Measurements from ENCODE around the gene LPO.
A peak's percentile ranks its signal among the peaks of the same experiment; 100 is the strongest.

LPO gene

DNA sequence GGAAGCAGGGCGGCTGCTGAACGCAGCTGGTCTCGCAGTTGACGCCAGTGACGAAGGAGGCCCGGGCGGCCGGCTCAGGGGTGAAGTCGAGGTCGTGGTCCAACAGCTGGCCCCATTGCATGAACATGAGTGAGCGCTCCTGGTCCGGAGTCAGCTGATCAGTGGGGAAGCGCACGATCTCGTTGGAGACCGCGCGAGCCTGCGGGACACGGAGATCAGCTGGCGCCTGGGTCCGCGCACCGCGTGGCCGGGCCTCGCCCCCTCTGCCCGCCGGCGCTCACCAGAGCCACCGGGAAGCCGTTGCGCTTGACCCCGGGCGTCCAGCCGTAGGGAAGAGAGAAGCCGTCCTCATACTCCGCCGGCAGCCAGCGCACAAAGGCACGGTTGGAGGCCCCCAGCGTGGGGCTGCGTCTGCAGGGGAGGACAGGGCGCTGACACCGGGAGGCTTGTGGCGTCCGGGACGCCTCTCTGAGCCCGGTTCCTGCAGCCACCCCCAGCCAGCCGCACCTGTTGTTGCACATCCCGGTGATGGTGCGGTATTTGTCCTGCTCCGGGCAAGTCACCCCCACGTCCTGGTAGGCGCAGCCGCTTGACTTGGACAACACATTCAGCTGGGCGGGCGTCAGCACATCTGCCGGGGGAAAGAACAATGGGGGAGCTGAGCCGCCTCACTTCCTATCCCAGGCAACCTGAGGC lies 40.8 kb downstream of the LPO start:
- no peak for TF ChIP-seq EZH2 (IDR thresholded peaks at IDR 0.05)
- TF ChIP-seq POLR2AphosphoS5 (IDR thresholded peaks at IDR 0.05; ENCODE audit: borderline replicate concordance, low read depth, low read length) = no peak
- TF ChIP-seq FOXP2 (optimal IDR thresholded peaks at IDR 0.05; ENCODE audit: control extremely low read depth, extremely low read length, insufficient read depth) = no peak
- no peak for DNase-seq (ENCODE audit: low read depth, low spot score)
- Histone ChIP-seq H3K9me3 (ENCODE audit: low read depth, low read length) (no peaks in the 10 kb centered on the region), H3K36me3 (ENCODE audit: insufficient read depth, low read length) (no peaks in the 10 kb centered on the region), H3K27ac (no peak overlapping the region), H3K9ac (ENCODE audit: insufficient read length) (no peak overlapping the region), H3K4me3 (no peak overlapping the region)

DNA sequence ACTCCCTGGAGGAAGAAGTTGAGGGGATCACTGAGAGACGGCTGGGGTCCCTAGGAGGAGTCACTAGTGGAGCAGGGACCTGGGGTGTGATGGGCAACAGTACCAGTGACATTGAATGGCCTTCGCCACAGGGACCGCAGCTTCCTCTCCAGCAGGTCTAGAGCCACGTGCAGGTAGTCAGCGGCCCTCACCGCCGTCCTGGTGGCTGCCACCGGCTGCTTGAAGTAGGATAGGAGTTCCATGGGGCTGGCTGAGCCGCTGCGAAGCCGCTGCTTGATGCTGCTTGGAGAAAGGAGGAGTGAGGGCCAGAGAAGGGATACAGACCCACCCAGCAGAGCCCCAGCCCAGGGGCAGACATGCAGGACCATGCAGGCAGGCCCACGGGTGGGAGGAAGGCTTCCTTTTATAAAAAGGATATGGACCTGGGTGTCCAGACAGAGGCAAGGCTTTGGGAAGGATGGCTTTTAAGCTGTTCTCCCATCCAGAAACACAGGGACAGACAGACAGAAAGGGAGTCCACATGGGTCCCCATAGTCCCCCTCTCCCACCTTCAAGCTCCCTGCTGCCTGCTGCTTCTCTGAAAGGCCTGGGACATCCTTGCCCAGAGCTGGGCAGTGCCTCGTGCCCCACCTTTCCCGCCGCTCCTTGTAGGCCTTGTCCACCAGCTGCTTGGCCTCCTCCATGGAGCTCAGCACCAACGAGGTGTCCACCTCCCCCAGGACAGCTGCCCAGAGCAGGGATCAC lies 41.5 kb downstream of the LPO start:
- Histone ChIP-seq H3K27ac (no peak overlapping the region), H3K9me3 (ENCODE audit: low read depth, low read length) (no peaks in the 10 kb centered on the region), H3K4me3 (no peak overlapping the region)

DNA sequence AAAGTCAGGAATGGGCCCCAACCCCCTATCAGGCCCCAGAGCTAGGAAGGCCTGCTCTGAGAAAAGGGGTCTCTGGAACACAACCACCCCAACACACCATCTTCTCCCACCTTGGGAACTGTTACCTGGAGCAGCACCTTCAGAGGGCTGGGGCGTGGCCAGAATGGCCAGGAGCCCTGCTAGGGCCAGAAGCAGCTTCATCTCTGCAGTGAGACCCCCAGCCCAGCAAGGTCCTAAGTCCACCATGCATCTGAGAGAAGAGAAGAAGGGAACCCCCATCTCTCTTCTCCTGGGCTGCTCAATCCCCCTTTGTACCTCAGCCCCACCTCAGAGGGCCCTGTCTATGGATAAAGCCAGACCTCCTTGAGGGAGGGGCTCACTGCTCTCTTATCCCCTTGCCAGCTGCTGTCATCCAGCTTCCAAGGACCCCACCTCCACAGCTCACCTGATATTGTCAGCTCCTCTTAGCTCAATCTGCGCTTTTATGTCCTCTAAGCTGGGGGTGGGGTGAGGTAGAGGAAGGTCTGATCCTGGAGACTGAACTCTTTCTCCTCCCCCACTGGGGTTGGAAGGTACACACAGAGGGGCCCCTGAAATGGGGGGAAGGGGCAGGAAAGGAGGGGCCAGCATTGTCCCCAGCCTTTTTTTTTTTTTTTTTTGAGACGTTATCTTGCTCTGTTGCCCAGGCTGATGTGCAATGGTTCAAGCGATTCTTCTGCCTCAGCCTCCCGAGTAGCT lies 42.3 kb downstream of the LPO start, which contains the start of gene MPO:
MPO (minus strand) TSS at position 456 of the 738 bp plus-strand sequence; CDS start at position 279, 177 bp downstream.
- Histone ChIP-seq H3K9ac (ENCODE audit: insufficient read length) (no peak within 1 kb of the TSS), H3K27ac (no peak within 1 kb of the TSS), H3K36me3 (ENCODE audit: insufficient read depth, low read length) (no peaks in the 10 kb centered on the region), H3K9me3 (ENCODE audit: low read depth, low read length) (no peaks in the 10 kb centered on the region), H3K4me3 (no peak within 1 kb of the TSS)
- no peak for TF ChIP-seq FOXP2 (optimal IDR thresholded peaks at IDR 0.05; ENCODE audit: control extremely low read depth, extremely low read length, insufficient read depth)
- no peak for TF ChIP-seq POLR2AphosphoS5 (IDR thresholded peaks at IDR 0.05; ENCODE audit: borderline replicate concordance, low read depth, low read length)
- no peak for TF ChIP-seq EZH2 (IDR thresholded peaks at IDR 0.05)
- DNase-seq (ENCODE audit: low read depth, low spot score) = no peak

More for the DNA sequence above, 41.5 kb downstream of the LPO start:
- Histone ChIP-seq H3K36me3 (ENCODE audit: insufficient read depth, low read length) (no peaks in the 10 kb centered on the region), H3K9ac (ENCODE audit: insufficient read length) (no peak overlapping the region)
- no peak for DNase-seq (ENCODE audit: low read depth, low spot score)
- TF ChIP-seq EZH2 (IDR thresholded peaks at IDR 0.05) (no peak), POLR2AphosphoS5 (IDR thresholded peaks at IDR 0.05; ENCODE audit: borderline replicate concordance, low read depth, low read length) (no peak), FOXP2 (optimal IDR thresholded peaks at IDR 0.05; ENCODE audit: control extremely low read depth, extremely low read length, insufficient read depth) (no peak)

DNA sequence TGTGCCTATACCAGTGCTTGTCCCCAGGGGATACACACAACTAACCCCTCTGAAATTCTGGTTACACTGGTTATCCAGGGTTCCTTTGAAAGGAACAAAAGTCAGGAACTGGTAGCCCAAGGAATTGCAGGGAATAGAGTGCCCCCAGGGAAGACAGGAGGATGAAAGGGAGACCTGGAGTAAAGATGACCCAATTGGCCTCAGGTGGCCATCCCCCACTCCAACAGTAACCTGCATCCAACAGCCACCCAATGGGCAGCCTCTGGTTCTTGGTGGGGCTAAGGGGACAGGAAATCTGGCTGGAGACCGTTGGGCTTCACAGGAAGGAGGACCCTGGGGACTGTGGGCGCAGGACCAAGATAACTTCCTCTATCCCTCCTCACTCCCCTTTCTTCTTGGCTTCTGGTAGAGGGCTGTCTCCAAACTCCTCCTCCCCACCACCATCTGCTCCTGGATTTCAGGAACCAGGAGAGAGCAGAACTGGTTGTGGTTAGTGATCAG lies 43.2 kb downstream of the LPO start:
- no peak for DNase-seq (ENCODE audit: low read depth, low spot score)

DNA sequence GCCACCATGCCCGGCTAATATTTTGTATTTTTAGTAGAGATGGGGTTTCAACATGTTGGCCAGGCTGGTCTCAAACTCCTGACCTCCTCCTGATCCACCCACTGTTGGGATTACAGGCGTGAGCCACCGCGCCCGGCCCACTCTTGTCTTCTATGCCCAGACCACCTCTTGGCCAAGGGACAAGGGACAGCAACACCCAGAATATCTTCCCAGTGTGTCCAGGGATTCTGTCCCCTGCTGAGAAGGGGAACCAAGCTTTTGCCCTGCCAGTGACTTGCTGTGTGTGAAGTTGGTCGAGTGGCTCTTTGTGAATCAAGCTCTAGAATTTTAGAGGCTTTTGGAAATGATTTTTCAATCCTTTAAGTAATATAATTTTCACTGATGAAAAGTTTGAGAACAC lies 44.1 kb downstream of the LPO start:
- H3K9me3 ChIP-seq (ENCODE audit: low read depth, low read length) = no peaks in the 10 kb centered on the region
- no peak overlapping the region for H3K4me3 ChIP-seq
- H3K27ac ChIP-seq = no peak overlapping the region
- no peak overlapping the region for H3K9ac ChIP-seq (ENCODE audit: insufficient read length)
- TF ChIP-seq EZH2 (IDR thresholded peaks at IDR 0.05) (no peak), POLR2AphosphoS5 (IDR thresholded peaks at IDR 0.05; ENCODE audit: borderline replicate concordance, low read depth, low read length) (no peak)
- DNase-seq (ENCODE audit: low read depth, low spot score) = no peak
- no peaks in the 10 kb centered on the region for H3K36me3 ChIP-seq (ENCODE audit: insufficient read depth, low read length)

More for the DNA sequence above, 43.2 kb downstream of the LPO start:
- Histone ChIP-seq H3K4me3 (no peak overlapping the region), H3K9me3 (ENCODE audit: low read depth, low read length) (no peaks in the 10 kb centered on the region), H3K36me3 (ENCODE audit: insufficient read depth, low read length) (no peaks in the 10 kb centered on the region), H3K27ac (no peak overlapping the region), H3K9ac (ENCODE audit: insufficient read length) (no peak overlapping the region)
- TF ChIP-seq FOXP2 (optimal IDR thresholded peaks at IDR 0.05; ENCODE audit: control extremely low read depth, extremely low read length, insufficient read depth) (no peak), POLR2AphosphoS5 (IDR thresholded peaks at IDR 0.05; ENCODE audit: borderline replicate concordance, low read depth, low read length) (no peak), EZH2 (IDR thresholded peaks at IDR 0.05) (no peak)

DNA sequence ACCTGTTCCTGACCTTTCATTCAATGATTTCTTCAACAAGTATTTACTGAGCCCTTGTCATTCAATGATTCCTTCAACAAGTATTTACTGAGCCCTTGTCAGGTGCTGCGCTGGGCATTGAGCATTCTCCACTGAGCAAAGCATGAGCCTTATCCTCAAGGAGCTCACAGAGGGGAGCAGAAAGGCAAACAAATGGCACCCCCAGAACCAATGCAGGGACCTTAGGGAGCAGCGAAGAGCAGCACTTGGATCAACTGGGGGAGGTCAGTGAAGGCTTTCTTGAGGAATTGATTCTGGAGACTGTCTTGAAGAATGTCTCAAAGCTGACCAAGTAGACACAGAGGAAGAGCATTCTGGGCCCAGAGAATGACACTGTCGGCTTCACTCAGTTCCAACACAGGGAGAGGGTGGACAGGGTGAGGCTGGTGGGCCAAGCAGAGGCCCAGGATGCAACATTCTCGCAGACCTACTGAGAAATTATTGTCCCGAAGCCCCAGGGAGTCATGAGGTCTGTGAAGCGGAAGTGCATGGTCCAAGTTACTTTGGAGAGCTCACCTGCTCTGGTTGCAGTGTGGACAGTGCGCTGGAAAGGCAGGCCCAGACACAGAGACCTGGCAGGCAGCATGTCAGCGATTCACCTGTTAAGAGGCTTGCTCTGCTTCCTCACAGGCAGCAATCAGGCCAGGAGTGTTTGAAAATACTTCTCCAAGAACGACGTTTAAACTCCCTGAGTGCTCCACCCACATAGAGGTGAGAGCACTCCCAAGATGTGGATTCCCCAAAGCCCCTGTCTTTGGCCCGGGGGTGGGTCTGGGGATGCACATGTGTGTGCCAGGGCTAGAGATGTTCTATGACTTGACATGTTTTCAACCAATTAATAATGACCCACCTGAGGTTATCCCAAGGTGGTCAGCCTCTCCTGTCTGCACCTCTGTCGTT lies 45.6 kb downstream of the LPO start:
- no peak overlapping the region for H3K4me3 ChIP-seq
- DNase-seq (ENCODE audit: low read depth, low spot score) = no peak
- H3K9ac ChIP-seq (ENCODE audit: insufficient read length) = no peak overlapping the region

DNA sequence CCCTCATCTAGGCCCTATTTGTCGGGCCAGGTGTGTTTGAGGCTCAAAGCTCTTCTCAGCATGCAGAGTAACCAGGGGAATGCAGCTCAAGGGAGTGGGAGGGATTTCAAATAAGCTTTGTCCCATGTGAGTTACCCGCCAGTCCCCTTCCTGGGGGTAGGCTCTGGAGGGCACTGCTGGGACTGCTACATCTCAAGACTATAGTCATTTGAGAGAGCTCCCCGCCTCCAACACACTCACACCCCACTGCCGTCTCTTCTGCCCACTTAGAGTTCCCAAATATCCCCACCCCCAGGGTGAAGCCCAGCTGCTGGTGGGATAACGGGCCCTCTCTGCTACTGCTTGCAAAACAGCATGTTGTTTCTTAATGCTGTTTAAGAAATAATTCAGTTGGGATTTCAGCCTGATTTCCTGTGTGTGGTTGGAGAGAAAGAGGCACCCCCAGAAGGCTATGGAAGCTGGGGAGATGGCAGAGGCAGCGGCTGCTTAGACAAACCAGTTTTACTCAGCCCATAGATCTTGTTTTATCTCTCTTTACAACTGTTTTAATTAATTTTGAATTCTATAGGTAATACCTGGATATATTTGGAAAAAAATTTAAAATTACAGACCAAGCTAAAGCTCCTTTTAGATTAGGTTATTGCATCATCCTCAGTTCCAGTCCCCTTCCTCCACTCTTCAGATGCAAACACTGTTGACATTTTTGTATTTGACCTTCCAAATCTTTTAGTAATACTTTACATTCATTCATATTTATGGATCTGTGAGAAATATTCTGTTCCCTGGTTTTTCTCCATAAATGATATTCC lies 46.4 kb downstream of the LPO start:
- H3K4me3 ChIP-seq = peak overlapping the region; percentile 44; the same call in 1 of the 2 replicates
- no peaks in the 10 kb centered on the region for H3K9me3 ChIP-seq (ENCODE audit: low read depth, low read length)
- no peak for TF ChIP-seq FOXP2 (optimal IDR thresholded peaks at IDR 0.05; ENCODE audit: control extremely low read depth, extremely low read length, insufficient read depth)
- no peak for TF ChIP-seq EZH2 (IDR thresholded peaks at IDR 0.05)
- no peak for TF ChIP-seq POLR2AphosphoS5 (IDR thresholded peaks at IDR 0.05; ENCODE audit: borderline replicate concordance, low read depth, low read length)
- H3K27ac ChIP-seq = peak overlapping the region; percentile 88
- peak overlapping the region; percentile 59 for H3K9ac ChIP-seq (ENCODE audit: insufficient read length)
- H3K36me3 ChIP-seq (ENCODE audit: insufficient read depth, low read length) = no peaks in the 10 kb centered on the region
- DNase-seq (ENCODE audit: low read depth, low spot score) = peak; percentile 48

More for the DNA sequence above, 45.6 kb downstream of the LPO start:
- Histone ChIP-seq H3K9me3 (ENCODE audit: low read depth, low read length) (no peaks in the 10 kb centered on the region), H3K27ac (no peak overlapping the region), H3K36me3 (ENCODE audit: insufficient read depth, low read length) (no peaks in the 10 kb centered on the region)
- TF ChIP-seq POLR2AphosphoS5 (IDR thresholded peaks at IDR 0.05; ENCODE audit: borderline replicate concordance, low read depth, low read length) (no peak), EZH2 (IDR thresholded peaks at IDR 0.05) (no peak), FOXP2 (optimal IDR thresholded peaks at IDR 0.05; ENCODE audit: control extremely low read depth, extremely low read length, insufficient read depth) (no peak)

Measured in SK-N-MC (cell line).